ENCODE data around the gene ZNF771. TPM values are rescaled to one million over a fixed set of nuclear protein-coding genes. Genes with fewer than 3 reads are reported as not detected.

Gene ZNF771
- total and polyA plus RNA-seq, 12 donors: 3.8 to 23.2 (median 5.1) TPM

- TF ChIP-seq, protein P1, sequence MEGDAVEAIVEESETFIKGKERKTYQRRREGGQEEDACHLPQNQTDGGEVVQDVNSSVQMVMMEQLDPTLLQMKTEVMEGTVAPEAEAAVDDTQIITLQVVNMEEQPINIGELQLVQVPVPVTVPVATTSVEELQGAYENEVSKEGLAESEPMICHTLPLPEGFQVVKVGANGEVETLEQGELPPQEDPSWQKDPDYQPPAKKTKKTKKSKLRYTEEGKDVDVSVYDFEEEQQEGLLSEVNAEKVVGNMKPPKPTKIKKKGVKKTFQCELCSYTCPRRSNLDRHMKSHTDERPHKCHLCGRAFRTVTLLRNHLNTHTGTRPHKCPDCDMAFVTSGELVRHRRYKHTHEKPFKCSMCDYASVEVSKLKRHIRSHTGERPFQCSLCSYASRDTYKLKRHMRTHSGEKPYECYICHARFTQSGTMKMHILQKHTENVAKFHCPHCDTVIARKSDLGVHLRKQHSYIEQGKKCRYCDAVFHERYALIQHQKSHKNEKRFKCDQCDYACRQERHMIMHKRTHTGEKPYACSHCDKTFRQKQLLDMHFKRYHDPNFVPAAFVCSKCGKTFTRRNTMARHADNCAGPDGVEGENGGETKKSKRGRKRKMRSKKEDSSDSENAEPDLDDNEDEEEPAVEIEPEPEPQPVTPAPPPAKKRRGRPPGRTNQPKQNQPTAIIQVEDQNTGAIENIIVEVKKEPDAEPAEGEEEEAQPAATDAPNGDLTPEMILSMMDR (IDR thresholded peaks at IDR 0.05): peak in 1 of 9 donors; percentile 3
- Histone ChIP-seq H3K4me3 (peak overlapping the region in 9 of 10 donors; percentile 53 to 77 (median 66)), H3K36me3 (peaks cover 0 to 39% (median 10%) of the 10 kb centered on the region in 9 donors), H3K4me1 (peaks cover 3 to 17% (median 11%) of the 10 kb centered on the region in 9 donors), H3K27me3 (no peaks in the 10 kb centered on the region), H3K9me3 (no peaks in the 10 kb centered on the region), H3K27ac (peak overlapping the region; percentile 49 to 91 (median 78))
- intact Hi-C loops (cut with DNase I): loop anchor here in 3 of 10 donors (10.0 kb wide), 3 partner anchors 64 to 354 kb away; partner anchors contain the start of genes ALDOA (in 1 of the 3), CD2BP2 (in 1 of the 3) and ZNF689 (in 1 of the 3)
- DNase-seq (no peak), ATAC-seq (no peak)
- WGBS, 2 donors: 68 to 72% methylated on average over 31 of the region's 31 CpGs
Measured at GRCh38 chr16:30418350-30419181, 11.2 kb downstream of the ZNF771 start.

- H3K9me3 ChIP-seq: no peaks in the 10 kb centered on the region
- DNase-seq (no peak), ATAC-seq (no peak)
- H3K4me1 ChIP-seq: peaks cover 0 to 20% (median 11%) of the 10 kb centered on the region in 9 donors
- H3K27me3 ChIP-seq: no peaks in the 10 kb centered on the region
- no peak overlapping the region for H3K4me3 ChIP-seq
- WGBS, 2 donors: 80 to 83% methylated on average over 5 of the region's 5 CpGs
- H3K36me3 ChIP-seq: peaks cover 0 to 51% (median 16%) of the 10 kb centered on the region in 9 donors
- H3K27ac ChIP-seq: no peak overlapping the region
- TF ChIP-seq, protein P1 (IDR thresholded peaks at IDR 0.05): no peak
- intact Hi-C loops (cut with DNase I): loop anchor here in 1 of 10 donors (10.0 kb wide), 1 partner anchor 306 kb away; the partner anchor contains the start of gene GDPD3
Measured at GRCh38 chr16:30421010-30421409, 13.6 kb downstream of the ZNF771 start.

GRCh38 chr16:30428055-30428454, 20.6 kb downstream of the ZNF771 start:
- Histone ChIP-seq H3K9me3 (no peaks in the 10 kb centered on the region), H3K36me3 (peaks cover 0 to 48% (median 9%) of the 10 kb centered on the region in 9 donors), H3K4me3 (no peak overlapping the region), H3K27me3 (no peaks in the 10 kb centered on the region), H3K4me1 (peaks cover 3 to 33% (median 19%) of the 10 kb centered on the region in 9 donors), H3K27ac (no peak overlapping the region)
- intact Hi-C loops (cut with DNase I): loop anchor here in 1 of 10 donors (10.0 kb wide), 1 partner anchor 313 kb away; the partner anchor contains the start of gene GDPD3
- TF ChIP-seq, protein P1 (IDR thresholded peaks at IDR 0.05): no peak
- 93 to 96% methylated on average over 4 of the region's 4 CpGs for WGBS, 2 donors
- no peak for DNase-seq
- no peak for ATAC-seq

DNA sequence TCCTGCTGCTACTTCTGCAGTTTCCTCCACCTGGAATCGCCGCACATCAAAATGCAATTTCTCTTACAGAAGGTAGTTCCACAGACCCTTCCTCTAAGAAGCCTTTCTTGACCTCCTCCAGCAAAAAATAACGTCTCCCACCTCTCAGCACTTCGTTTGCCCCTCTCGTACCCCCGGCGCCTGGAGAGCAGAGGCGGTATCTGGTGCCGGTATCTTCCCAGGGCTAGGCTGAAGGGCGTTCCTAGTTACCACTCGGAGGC, 21.9 kb downstream of the ZNF771 start:
- peak overlapping the region; percentile 63 to 97 (median 72) for H3K4me3 ChIP-seq
- H3K27me3 ChIP-seq: no peaks in the 10 kb centered on the region
- peak overlapping the region in 9 of 10 donors; percentile 60 to 83 (median 74) for H3K27ac ChIP-seq
- peaks cover 3 to 33% (median 19%) of the 10 kb centered on the region in 9 donors for H3K4me1 ChIP-seq
- WGBS, 2 donors: 2 to 3% methylated on average over 11 of the region's 11 CpGs
- no peaks in the 10 kb centered on the region for H3K9me3 ChIP-seq
- intact Hi-C loops (cut with DNase I): loop anchor here in 1 of 10 donors (10.0 kb wide), 1 partner anchor 315 kb away; the partner anchor contains the start of gene GDPD3
- H3K36me3 ChIP-seq: peaks cover 0 to 35% (median 1%) of the 10 kb centered on the region in 9 donors
- peak in 2 of 8 donors; percentile 5 to 6 for ATAC-seq
- TF ChIP-seq, protein P1 (IDR thresholded peaks at IDR 0.05): no peak
- DNase-seq: no peak
